ENCODE measurements around the gene RAB6A.

GRCh38 chr11:73649206-73649605 is 111.7 kb downstream of the RAB6A start:
- no peak for TF ChIP-seq CTCF (IDR thresholded peaks at IDR 0.05; ENCODE audit: control extremely low read depth in 1 of 3, insufficient read depth in 1 of 3, low read depth in 1 of 3, low read length in 3 of 3)
- TF ChIP-seq EZH2 (IDR thresholded peaks at IDR 0.05; ENCODE audit: low read depth, low read length, severe bottlenecking) = no peak
- no peak for TF ChIP-seq PHF8 (conservative IDR thresholded peaks at IDR 0.05; ENCODE audit: low read depth, low read length)

Data from H1 (cell line).